OCI-LY7 (cell line): ENCODE measurements around the gene ZNF598. TPM values are rescaled to one million over a fixed set of nuclear protein-coding genes. Genes with fewer than 3 reads are reported as not detected.
A peak's percentile ranks its signal among the peaks of the same experiment; 100 is the strongest.
"Not testable (repeated sequence)": the region's sequence is repeated elsewhere in the genome, so short reads cannot be mapped to it uniquely, and the experiment has no call there.

Source experiments
- BruUV-seq: library from RNA; stranded (reverse); fragments of 400-500 nt; replicated peaks from 2 replicates; lab custom pipeline; 2021; lab: Mats Ljungman, UMichigan
- CTCF ChIA-PET: fragments of 300-600 bp; sonication (Branson Sonifier 250); formaldehyde crosslinking; loops from one replicate; lab custom pipeline; 2022; ENCODE audit warnings: antibody characterized with exemption; ENCODE audit not compliant: unreplicated experiment; lab: Charles Lee
- POLR2A ChIA-PET: fragments of 300-600 bp; sonication (Branson Sonifier 250); formaldehyde crosslinking; loops from one replicate; lab custom pipeline; 2022; ENCODE audit warnings: antibody characterized with exemption; lab: Charles Lee
- DNase-seq: peaks from one replicate; pipeline ENCODE4 v3.0.0-alpha.2; 2015; ENCODE audit warnings: low spot score
- H2AFZ ChIP-seq: fragments of 200-600 bp; sonication (generic), shearing (Covaris generic); 2 replicates; pipeline ENCODE4 v1.6.1; 2014; ENCODE audit warnings: mild to moderate bottlenecking, antibody characterized with exemption, low read length, moderate library complexity
- H3K27ac ChIP-seq: fragments of 200-600 bp; sonication (generic); 2 replicates; pipeline ENCODE4 v1.5.1; 2014; ENCODE audit warnings: mixed run types, low read depth, mild to moderate bottlenecking, moderate library complexity, low read length, inconsistent platforms; ENCODE audit not compliant: poor library complexity, severe bottlenecking
- H3K36me3 ChIP-seq: fragments of 200-600 bp; sonication (generic); 2 replicates; pipeline ENCODE4 v1.6.1; 2014; ENCODE audit warnings: mild to moderate bottlenecking, antibody characterized with exemption, low read length, moderate library complexity, mixed read lengths; ENCODE audit not compliant: insufficient read depth
- H3K4me1 ChIP-seq: fragments of 200-600 bp; sonication (generic); 2 replicates; pipeline ENCODE4 v1.5.1; 2014; ENCODE audit warnings: mild to moderate bottlenecking, low read length; ENCODE audit not compliant: insufficient read depth, poor library complexity, severe bottlenecking
- H3K4me2 ChIP-seq: fragments of 200-600 bp; sonication (generic); 2 replicates; pipeline ENCODE4 v1.6.1; 2014; ENCODE audit warnings: mild to moderate bottlenecking, low read length
- H3K4me3 ChIP-seq: fragments of 200-600 bp; sonication (generic); 2 replicates; pipeline ENCODE4 v1.5.1; 2014; ENCODE audit warnings: mild to moderate bottlenecking, low read depth, low read length; ENCODE audit not compliant: poor library complexity, severe bottlenecking
- H3K79me2 ChIP-seq: fragments of 200-600 bp; sonication (generic); 2 replicates; pipeline ENCODE4 v1.6.1; 2016; ENCODE audit warnings: low read depth, mild to moderate bottlenecking, low read length, moderate library complexity, mixed read lengths; ENCODE audit not compliant: insufficient read depth
- H3K9me2 ChIP-seq: fragments of 200-600 bp; sonication (generic); 2 replicates; pipeline ENCODE4 v1.6.1; 2016; ENCODE audit warnings: mild to moderate bottlenecking, low read length, mixed read lengths; ENCODE audit not compliant: insufficient read depth
- H3K9me3 ChIP-seq: fragments of 200-600 bp; sonication (generic); 2 replicates; pipeline ENCODE4 v1.6.1; 2014; ENCODE audit warnings: mild to moderate bottlenecking, mixed run types, low read length, mixed read lengths
- H4K20me1 ChIP-seq: fragments of 200-600 bp; sonication (generic); 2 replicates; pipeline ENCODE4 v1.6.1; 2014; ENCODE audit warnings: mild to moderate bottlenecking, antibody characterized with exemption, low read length, moderate library complexity, mixed read lengths; ENCODE audit not compliant: insufficient read depth
- CTCF ChIP-seq: fragments of 200-600 bp; sonication (generic); conservative IDR thresholded peaks from 2 replicates; pipeline ENCODE4 v1.5.1; 2014; ENCODE audit warnings: mild to moderate bottlenecking, antibody characterized with exemption, low read length, moderate library complexity, mixed read lengths
- EZH2phosphoT487 ChIP-seq: fragments of 200-600 bp; sonication (generic); IDR thresholded peaks from 2 replicates; pipeline ENCODE4 v1.6.1; 2018; ENCODE audit warnings: low read depth, borderline replicate concordance, mild to moderate bottlenecking, mixed run types, antibody characterized with exemption, low read length, moderate library complexity, mixed read lengths
- intact Hi-C: fragments of 100-400 bp; cut with micrococcal nuclease; formaldehyde crosslinking; loops from one replicate; pipeline ENCODE4 v1.10.0; 2022; ENCODE audit not compliant: unreplicated experiment
- total RNA-seq, 2 experiments: library from RNA; depleted of rRNA in 1 of 2; stranded (reverse); fragments of >200 nt in 1 of 2; shearing (Covaris generic) in 1 of 2; gene quantifications; 2 replicates each; pipeline ENCODE4 v1.2.3, GENCODE V29; 2014 to 2022

The ZNF598 gene
- total RNA-seq, 2 experiments from 2014 or later = 26.3 to 80.4 TPM

- H4K20me1 ChIP-seq = peaks cover 5% of the 10 kb centered on the region; the same call in 1 of the 2 replicates
- DNase-seq = no peak
- TF ChIP-seq EZH2phosphoT487 (no peak), CTCF (no peak)
- H3K79me2 ChIP-seq = peaks cover 19% of the 10 kb centered on the region
- BruUV-seq = no TSS peak
- H3K9me2 ChIP-seq = no peaks in the 10 kb centered on the region
- H3K4me3 ChIP-seq = no peak overlapping the region
- peaks cover 10% of the 10 kb centered on the region for H3K4me1 ChIP-seq
- no peaks in the 10 kb centered on the region for H3K9me3 ChIP-seq
- no peaks in the 10 kb centered on the region for H3K36me3 ChIP-seq
- POLR2A ChIA-PET = no interaction called here
- CTCF ChIA-PET = no interaction called here
- intact Hi-C loops = no loop called here
- H2AFZ ChIP-seq = no peak overlapping the region
- H3K27ac ChIP-seq = no peak overlapping the region
- no peak overlapping the region for H3K4me2 ChIP-seq
Observed at GRCh38 chr16:2013527-2013926, 3.9 kb upstream of the ZNF598 start.

DNA sequence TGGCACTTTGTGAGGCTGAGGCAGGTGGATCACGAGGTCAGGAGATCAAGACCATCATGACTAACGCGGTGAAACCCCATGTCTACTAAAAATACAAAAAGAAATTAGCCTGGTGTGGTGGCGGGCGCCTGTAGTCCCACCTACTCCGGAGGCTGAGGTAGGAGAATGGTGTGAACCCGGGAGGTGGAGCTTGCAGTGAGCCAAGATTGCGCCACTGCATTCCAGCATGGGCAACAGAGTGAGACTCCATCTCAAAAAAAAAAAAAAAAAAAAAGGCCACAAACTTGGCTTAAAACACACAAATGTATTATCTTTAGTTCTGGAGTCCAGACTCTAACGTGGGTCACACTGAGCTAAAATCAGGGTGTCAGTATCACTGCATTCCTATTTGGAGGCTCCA lies 2.1 kb upstream of the ZNF598 start:
- CTCF ChIA-PET, BruUV-seq, intact Hi-C loops, H3K4me3 ChIP-seq, DNase-seq, H3K27ac ChIP-seq, H4K20me1 ChIP-seq, H2AFZ ChIP-seq, H3K9me2 ChIP-seq, H3K9me3 ChIP-seq, H3K4me2 ChIP-seq: not testable (repeated sequence)
- POLR2A ChIA-PET = interaction anchor here (0.6 to 0.7 kb wide), 2 partner anchors 455 to 674 kb away, joined by 3 to 4 read pairs; no protein-coding TSS in a partner anchor
- H3K4me1 ChIP-seq = peaks cover 27% of the 10 kb centered on the region
- peaks cover 13% of the 10 kb centered on the region; the same call in 1 of the 2 replicates for H3K36me3 ChIP-seq
- peaks cover 37% of the 10 kb centered on the region for H3K79me2 ChIP-seq

- ChIA-PET CTCF (no interaction called here), POLR2A (interaction anchor here (0.9 to 1.1 kb wide), 3 partner anchors 37 to 146 kb away, joined by 3 to 4 read pairs (median 3); partner anchors contain the start of genes TBL3 and TRAF7)
- no peaks in the 10 kb centered on the region for H3K9me2 ChIP-seq
- peak; percentile 45 for DNase-seq
- no peak overlapping the region for H2AFZ ChIP-seq
- H3K27ac ChIP-seq = peak overlapping the region; percentile 62
- peak overlapping the region; percentile 98 for H3K4me2 ChIP-seq
- peaks cover 42% of the 10 kb centered on the region for H3K79me2 ChIP-seq
- H3K9me3 ChIP-seq = no peaks in the 10 kb centered on the region
- no TSS peak for BruUV-seq
- peaks cover 10% of the 10 kb centered on the region; the same call in 1 of the 2 replicates for H4K20me1 ChIP-seq
- intact Hi-C loops = loop anchor here (2.0 kb wide), 1 partner anchor 66 kb away; the partner anchor contains the start of gene MSRB1
- H3K36me3 ChIP-seq = peaks cover 14% of the 10 kb centered on the region; the same call in 1 of the 2 replicates
- TF ChIP-seq CTCF = no peak
- TF ChIP-seq EZH2phosphoT487 = no peak
- H3K4me3 ChIP-seq = peak overlapping the region; percentile 93
- H3K4me1 ChIP-seq = peaks cover 32% of the 10 kb centered on the region
Observed at GRCh38 chr16:2009164-2009711, 383 bp downstream of the ZNF598 start.
